ENCODE measurements around the gene KLRC3. TPM values are rescaled to one million over a fixed set of nuclear protein-coding genes. Genes with fewer than 3 reads are reported as not detected.
"Not testable (repeated sequence)": the region's sequence is repeated elsewhere in the genome, so short reads cannot be mapped to it uniquely, and the experiment has no call there.

Gene KLRC3
- total RNA-seq (not detected), polyA plus RNA-seq (not detected)
- long read RNA-seq, donor 1 = 0 reads
- long read RNA-seq, donor 2 = 0 reads
- long read RNA-seq, donor 3 = 0 reads
- long read RNA-seq, donor 4 = 0 reads

- ATAC-seq; DNase-seq; H3K27me3 ChIP-seq (ENCODE audit: control insufficient read depth, insufficient read depth); H3K9me3 ChIP-seq (ENCODE audit: control insufficient read depth, low read length); intact Hi-C loops (cut with DNase I); H3K4me3 ChIP-seq (ENCODE audit: low read length); H3K4me1 ChIP-seq (ENCODE audit: control insufficient read depth, insufficient read depth, low read length); H3K27ac ChIP-seq (ENCODE audit: low read length): not testable (repeated sequence)
- WGBS = 54% methylated on average over 1 of the region's 1 CpG
Observed at GRCh38 chr12:10420334-10420733, at the start of gene KLRC3. Gene KLRC3, minus strand, starts transcription at chr12:10420595. Its CDS starts 45 bp downstream, at chr12:10420550.

GRCh38 chr12:10469701-10470100 lies 49.3 kb upstream of the KLRC3 start:
- Histone ChIP-seq H3K27ac (ENCODE audit: low read length) (no peak overlapping the region), H3K27me3 (ENCODE audit: control insufficient read depth, insufficient read depth) (no peaks in the 10 kb centered on the region), H3K4me3 (ENCODE audit: low read length) (no peak overlapping the region), H3K4me1 (ENCODE audit: control insufficient read depth, insufficient read depth, low read length) (no peaks in the 10 kb centered on the region), H3K9me3 (ENCODE audit: control insufficient read depth, low read length) (no peaks in the 10 kb centered on the region)
- intact Hi-C loops (cut with DNase I) = no loop called here
- DNase-seq = no peak
- 91% methylated on average over 1 of the region's 1 CpG for WGBS
- ATAC-seq = no peak

GRCh38 chr12:10466311-10466710 lies 45.9 kb upstream of the KLRC3 start:
- H3K4me3 ChIP-seq (ENCODE audit: low read length) = no peak overlapping the region
- no peaks in the 10 kb centered on the region for H3K9me3 ChIP-seq (ENCODE audit: control insufficient read depth, low read length)
- 70% methylated on average over 4 of the region's 4 CpGs for WGBS
- no peak for ATAC-seq
- no peaks in the 10 kb centered on the region for H3K27me3 ChIP-seq (ENCODE audit: control insufficient read depth, insufficient read depth)
- intact Hi-C loops (cut with DNase I) = no loop called here
- no peaks in the 10 kb centered on the region for H3K4me1 ChIP-seq (ENCODE audit: control insufficient read depth, insufficient read depth, low read length)
- no peak for DNase-seq
- H3K27ac ChIP-seq (ENCODE audit: low read length) = no peak overlapping the region

DNA sequence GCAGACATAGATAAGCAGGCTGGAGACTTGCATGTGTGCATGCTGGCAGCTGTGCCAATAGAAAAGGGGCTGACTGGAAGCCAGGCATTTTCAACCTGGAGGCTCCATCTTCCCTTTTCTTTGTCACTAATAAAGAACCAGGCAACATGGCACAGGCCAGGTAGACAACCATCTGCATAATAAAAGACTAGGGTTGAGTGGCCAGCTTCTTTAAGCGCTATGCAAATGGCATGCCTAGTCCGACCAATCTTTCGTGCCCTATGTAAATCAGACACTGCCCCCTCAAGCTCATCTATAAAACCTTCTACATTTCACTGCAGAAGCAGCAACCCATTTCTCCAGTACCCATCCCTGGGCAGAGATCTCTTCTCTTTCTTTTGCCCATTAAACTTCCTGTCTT lies 37.4 kb upstream of the KLRC3 start:
- Histone ChIP-seq H3K27me3 (ENCODE audit: control insufficient read depth, insufficient read depth) (no peaks in the 10 kb centered on the region), H3K4me1 (ENCODE audit: control insufficient read depth, insufficient read depth, low read length) (no peaks in the 10 kb centered on the region), H3K9me3 (ENCODE audit: control insufficient read depth, low read length) (peaks cover 10% of the 10 kb centered on the region), H3K27ac (ENCODE audit: low read length) (no peak overlapping the region), H3K4me3 (ENCODE audit: low read length) (no peak overlapping the region)
- intact Hi-C loops (cut with DNase I) = no loop called here
- ATAC-seq (no peak), DNase-seq (no peak)
- 90% methylated on average over 3 of the region's 3 CpGs for WGBS

DNA sequence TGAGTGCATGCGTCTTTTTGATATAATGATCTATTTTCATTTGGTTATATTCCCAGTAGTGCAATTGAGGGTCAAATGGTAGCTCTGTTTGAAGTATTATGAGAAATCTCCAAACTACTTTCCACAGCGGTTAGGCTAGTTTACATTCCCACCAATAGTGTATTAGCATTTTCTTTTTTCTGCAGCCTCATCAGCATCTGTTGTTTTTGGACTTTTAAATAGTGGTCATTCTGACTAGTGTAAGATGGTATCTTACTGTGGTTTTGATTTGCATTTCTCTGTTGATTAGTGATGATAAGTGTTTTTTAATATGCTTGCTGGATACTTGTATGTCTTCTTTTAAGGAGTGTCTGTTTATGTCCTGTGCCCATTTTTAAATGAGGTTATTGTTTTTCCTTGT lies 36.5 kb upstream of the KLRC3 start:
- Histone ChIP-seq H3K4me1 (ENCODE audit: control insufficient read depth, insufficient read depth, low read length) (no peaks in the 10 kb centered on the region), H3K4me3 (ENCODE audit: low read length) (no peak overlapping the region), H3K9me3 (ENCODE audit: control insufficient read depth, low read length) (peaks cover 10% of the 10 kb centered on the region), H3K27me3 (ENCODE audit: control insufficient read depth, insufficient read depth) (no peaks in the 10 kb centered on the region), H3K27ac (ENCODE audit: low read length) (no peak overlapping the region)
- intact Hi-C loops (cut with DNase I) = no loop called here
- ATAC-seq (no peak), DNase-seq (no peak)
- WGBS = 87% methylated on average over 2 of the region's 2 CpGs

- Histone ChIP-seq H3K9me3 (ENCODE audit: control insufficient read depth, low read length) (peaks cover 10% of the 10 kb centered on the region), H3K27me3 (ENCODE audit: control insufficient read depth, insufficient read depth) (no peaks in the 10 kb centered on the region), H3K4me1 (ENCODE audit: control insufficient read depth, insufficient read depth, low read length) (no peaks in the 10 kb centered on the region), H3K27ac (ENCODE audit: low read length) (no peak overlapping the region), H3K4me3 (ENCODE audit: low read length) (no peak overlapping the region)
- WGBS = 82% methylated on average over 1 of the region's 1 CpG
- intact Hi-C loops (cut with DNase I) = no loop called here
- DNase-seq (no peak), ATAC-seq (no peak)
Observed at GRCh38 chr12:10455766-10456165, 35.4 kb upstream of the KLRC3 start.

DNA sequence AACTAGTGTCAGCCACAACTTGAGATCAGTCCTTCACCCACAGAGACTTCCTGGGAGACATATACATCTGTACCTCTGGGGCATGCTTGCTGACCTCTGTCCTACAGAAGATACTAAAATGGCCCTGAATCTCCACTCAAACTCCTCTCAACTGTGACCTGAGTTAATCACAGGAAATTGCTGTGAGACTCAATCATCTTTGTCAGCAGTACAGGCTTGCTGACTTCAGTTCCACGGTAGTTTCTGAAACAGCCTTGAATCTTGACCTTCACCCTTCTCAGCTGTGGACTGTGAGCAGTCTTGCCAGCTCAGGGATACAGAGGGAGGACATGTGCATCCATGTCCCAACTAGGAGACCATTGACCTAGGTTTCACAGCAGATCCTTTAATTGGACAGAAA lies 34.1 kb upstream of the KLRC3 start:
- H3K9me3 ChIP-seq (ENCODE audit: control insufficient read depth, low read length) = peaks cover 10% of the 10 kb centered on the region
- no peaks in the 10 kb centered on the region for H3K4me1 ChIP-seq (ENCODE audit: control insufficient read depth, insufficient read depth, low read length)
- no peaks in the 10 kb centered on the region for H3K27me3 ChIP-seq (ENCODE audit: control insufficient read depth, insufficient read depth)
- ATAC-seq = no peak
- H3K4me3 ChIP-seq (ENCODE audit: low read length) = no peak overlapping the region
- WGBS = 65% methylated on average over 1 of the region's 1 CpG
- intact Hi-C loops (cut with DNase I) = no loop called here
- no peak for DNase-seq
- H3K27ac ChIP-seq (ENCODE audit: low read length) = no peak overlapping the region

DNA sequence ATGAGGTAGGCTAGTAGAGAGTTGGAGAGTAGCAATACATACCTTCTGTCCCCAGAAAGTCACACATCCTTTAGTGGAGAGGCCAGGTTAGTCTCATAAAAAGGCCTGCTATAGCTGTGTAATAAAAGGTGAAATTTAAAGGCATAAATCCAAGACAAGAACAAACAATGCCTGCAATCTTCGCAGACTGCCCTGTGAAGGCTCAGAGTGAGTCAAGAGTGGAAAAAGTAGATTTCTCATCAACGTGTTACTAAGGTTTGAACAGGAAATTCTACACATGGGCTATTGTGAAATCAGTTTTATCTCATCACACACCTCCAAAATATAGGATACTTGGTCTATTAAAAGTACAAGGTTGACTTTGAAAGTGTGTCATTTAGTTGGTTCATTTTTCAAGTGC lies 32.8 kb upstream of the KLRC3 start, which contains the start of gene KLRC1:
Gene KLRC1, minus strand, starts transcription at position 222 of the 400 bp plus-strand sequence. CDS start 2,221 bp downstream, outside the sequence.
- intact Hi-C loops (cut with DNase I) = no loop called here
- Histone ChIP-seq H3K4me1 (ENCODE audit: control insufficient read depth, insufficient read depth, low read length) (no peaks in the 10 kb centered on the region), H3K27me3 (ENCODE audit: control insufficient read depth, insufficient read depth) (no peaks in the 10 kb centered on the region), H3K9me3 (ENCODE audit: control insufficient read depth, low read length) (peaks cover 10% of the 10 kb centered on the region), H3K4me3 (ENCODE audit: low read length) (no peak within 1 kb of the TSS), H3K27ac (ENCODE audit: low read length) (no peak within 1 kb of the TSS)
- no peak for DNase-seq
- 56% methylated on average over 2 of the region's 2 CpGs for WGBS
- no peak for ATAC-seq

DNA sequence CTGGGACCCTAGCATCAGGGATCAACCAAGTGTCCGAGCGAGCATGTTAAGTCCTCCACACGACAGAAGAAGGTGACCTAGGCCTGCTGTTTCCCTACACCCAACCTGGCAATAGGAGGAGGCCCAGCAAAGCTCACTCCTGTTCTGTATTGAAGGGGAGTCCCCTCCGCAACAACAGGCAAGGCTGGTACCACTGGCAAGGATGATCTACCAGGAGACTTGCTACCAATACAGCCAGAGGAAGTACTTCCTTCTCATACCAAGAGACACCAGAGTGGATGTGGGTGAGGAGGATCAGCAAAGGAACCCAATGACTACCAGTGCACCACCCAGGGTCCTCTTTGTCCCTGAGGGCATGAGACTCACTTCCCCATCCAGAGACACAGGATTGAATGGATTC lies 27.8 kb upstream of the KLRC3 start:
- no peak for ATAC-seq
- H3K27me3 ChIP-seq (ENCODE audit: control insufficient read depth, insufficient read depth) = no peaks in the 10 kb centered on the region
- WGBS = 87% methylated on average over 4 of the region's 4 CpGs
- H3K27ac ChIP-seq (ENCODE audit: low read length) = no peak overlapping the region
- no peaks in the 10 kb centered on the region for H3K9me3 ChIP-seq (ENCODE audit: control insufficient read depth, low read length)
- no peak overlapping the region for H3K4me3 ChIP-seq (ENCODE audit: low read length)
- DNase-seq = no peak
- intact Hi-C loops (cut with DNase I) = no loop called here
- H3K4me1 ChIP-seq (ENCODE audit: control insufficient read depth, insufficient read depth, low read length) = no peaks in the 10 kb centered on the region

- H3K27me3 ChIP-seq (ENCODE audit: control insufficient read depth, insufficient read depth); DNase-seq; intact Hi-C loops (cut with DNase I); H3K4me3 ChIP-seq (ENCODE audit: low read length); H3K4me1 ChIP-seq (ENCODE audit: control insufficient read depth, insufficient read depth, low read length); H3K27ac ChIP-seq (ENCODE audit: low read length); ATAC-seq; H3K9me3 ChIP-seq (ENCODE audit: control insufficient read depth, low read length): not testable (repeated sequence)
- 76% methylated on average over 5 of the region's 5 CpGs for WGBS
Observed at GRCh38 chr12:10446052-10446451, 25.7 kb upstream of the KLRC3 start.

GRCh38 chr12:10441144-10441543 lies 20.7 kb upstream of the KLRC3 start:
- DNase-seq; H3K4me3 ChIP-seq (ENCODE audit: low read length); H3K27ac ChIP-seq (ENCODE audit: low read length); H3K9me3 ChIP-seq (ENCODE audit: control insufficient read depth, low read length); ATAC-seq; H3K4me1 ChIP-seq (ENCODE audit: control insufficient read depth, insufficient read depth, low read length); H3K27me3 ChIP-seq (ENCODE audit: control insufficient read depth, insufficient read depth); intact Hi-C loops (cut with DNase I): not testable (repeated sequence)
- 93% methylated on average over 8 of the region's 8 CpGs for WGBS
